GM12878 (cell line): ENCODE results near the gene ABCC11. TPM values are rescaled to one million over a fixed set of nuclear protein-coding genes. Genes with fewer than 3 reads are reported as not detected.

Experiments used
- ATAC-seq: fragments of 200-7000 bp; cut with Tn5 transposase; 3 replicates; pipeline ENCODE4 v1.9.1; 2020; ENCODE audit warnings: mild to moderate bottlenecking, moderate library complexity
- BruUV-seq: library from RNA; stranded (reverse); fragments of 400-500 nt; replicated peaks from 2 replicates; lab custom pipeline; 2021; lab: Mats Ljungman, UMichigan
- CTCF ChIA-PET: fragments of 300-600 bp; sonication (Branson Sonifier 250); formaldehyde crosslinking; extraction: SDS; loops from one replicate; lab custom pipeline; 2021; ENCODE audit warnings: inconsistent platforms; lab: Yijun Ruan, JAX
- POLR2A ChIA-PET: fragments of 350-600 bp; formaldehyde crosslinking; extraction: SDS; loops from one replicate; lab custom pipeline; 2021; ENCODE audit warnings: inconsistent platforms; lab: Charles Lee
- RAD21 ChIA-PET: fragments of 300-600 bp; sonication (Branson Sonifier 250); formaldehyde crosslinking; loops from one replicate; lab custom pipeline; 2023; ENCODE audit warnings: antibody characterized with exemption; ENCODE audit not compliant: unreplicated experiment; lab: Charles Lee
- SMC1A ChIA-PET: fragments of 300-600 bp; sonication (Branson Sonifier 250); formaldehyde crosslinking; loops from one replicate; lab custom pipeline; 2023; ENCODE audit not compliant: unreplicated experiment, uncharacterized antibody; lab: Charles Lee
- DNase-seq: peaks from one replicate; pipeline ENCODE4 v3.0.0-alpha.2; 2011; ENCODE audit warnings: low read depth, low spot score
- FAIRE-seq: peaks from 3 replicates; lab custom pipeline; 2011; peaks lifted over from hg19 to GRCh38; lab: Jason Lieb, UNC
- H2AFZ ChIP-seq: 2 replicates; pipeline ENCODE4 v1.6.0; 2011; ENCODE audit warnings: low read depth, low read length, control low read depth; ENCODE audit not compliant: control insufficient read depth
- H3K27ac ChIP-seq: 2 replicates; pipeline ENCODE4 v1.5.1; 2011; ENCODE audit warnings: control low read depth; ENCODE audit not compliant: control insufficient read depth, insufficient read depth
- H3K27me3 ChIP-seq, 2 experiments: replicated peaks in 1 of 2; 2 replicates each; pipeline versions ENCODE4 v1.6.0 to v1.6.1; 2011; ENCODE audit warnings: low read length in 1 of 2; ENCODE audit not compliant: control insufficient read depth in 2 of 2, insufficient read depth in 2 of 2
- H3K36me3 ChIP-seq, 2 experiments: 2 replicates each; pipeline ENCODE4 v1.5.1; 2011; ENCODE audit warnings: low read length in 1 of 2; ENCODE audit not compliant: control insufficient read depth in 2 of 2, insufficient read depth in 2 of 2
- H3K4me1 ChIP-seq: 2 replicates; pipeline ENCODE4 v1.6.1; 2011; ENCODE audit warnings: mild to moderate bottlenecking, low read length, moderate library complexity, mixed read lengths; ENCODE audit not compliant: control insufficient read depth, insufficient read depth
- H3K4me2 ChIP-seq: 2 replicates; pipeline ENCODE4 v1.6.0; 2011; ENCODE audit warnings: control low read depth; ENCODE audit not compliant: control insufficient read depth, insufficient read depth
- H3K4me3 ChIP-seq: fragments of 200-600 bp; sonication (generic); 2 replicates; pipeline ENCODE4 v1.5.1; 2016
- H3K79me2 ChIP-seq: 2 replicates; pipeline ENCODE4 v1.6.0; 2011; ENCODE audit warnings: low read length; ENCODE audit not compliant: control insufficient read depth, insufficient read depth
- H3K9ac ChIP-seq: 2 replicates; pipeline ENCODE4 v1.8.0; 2011; ENCODE audit warnings: low read length, control low read depth, mixed read lengths; ENCODE audit not compliant: control insufficient read depth, insufficient read depth
- H3K9me3 ChIP-seq: replicated peaks from 3 replicates; pipeline ENCODE4 v1.5.1; 2011; ENCODE audit warnings: mild to moderate bottlenecking, low read length; ENCODE audit not compliant: control insufficient read depth, insufficient read depth
- H4K20me1 ChIP-seq: 2 replicates; pipeline ENCODE4 v1.6.0; 2011; ENCODE audit not compliant: control insufficient read depth, insufficient read depth
- BHLHE40 ChIP-seq, 2 experiments: fragments of 450-650 bp in 1 of 2; IDR thresholded peaks; 2 replicates each; pipeline ENCODE4 v1.6.1; 2011 to 2017; ENCODE audit warnings: low read depth in 2 of 2, borderline replicate concordance in 1 of 2, improper control_type of control experiment in 1 of 2, low read length in 1 of 2, mild to moderate bottlenecking in 1 of 2
- HDGF ChIP-seq: fragments of 450-650 bp; IDR thresholded peaks from 2 replicates; pipeline ENCODE4 v1.6.1; 2016; ENCODE audit warnings: antibody characterized with exemption
- IKZF2 ChIP-seq, 2 experiments: fragments of 450-650 bp; IDR thresholded peaks; 2 replicates each; pipeline ENCODE4 v1.6.1; 2017; ENCODE audit warnings: mild to moderate bottlenecking in 2 of 2, moderate library complexity in 2 of 2
- MLLT1 ChIP-seq: fragments of 450-650 bp; IDR thresholded peaks from 2 replicates; pipeline ENCODE4 v1.6.1; 2016; ENCODE audit warnings: mild to moderate bottlenecking
- NR2F1 ChIP-seq: fragments of 450-650 bp; conservative IDR thresholded peaks from 2 replicates; pipeline ENCODE4 v1.6.1; 2017; ENCODE audit warnings: mild to moderate bottlenecking
- PKNOX1 ChIP-seq: fragments of 450-650 bp; IDR thresholded peaks from 2 replicates; pipeline ENCODE4 v1.6.1; 2016; ENCODE audit warnings: mild to moderate bottlenecking
- RAD21 ChIP-seq: IDR thresholded peaks from 2 replicates; pipeline ENCODE4 v1.6.1; 2011; ENCODE audit warnings: mild to moderate bottlenecking, low read depth, low read length, moderate library complexity; ENCODE audit not compliant: insufficient read depth
- SMAD5 ChIP-seq: IDR thresholded peaks from 2 replicates; pipeline ENCODE4 v1.6.1; 2016; ENCODE audit warnings: antibody characterized with exemption, low read depth
- SMC3 ChIP-seq: IDR thresholded peaks from 2 replicates; pipeline ENCODE4 v1.6.1; 2011; ENCODE audit warnings: low read length, improper control_type of control experiment, borderline replicate concordance
- TCF12 ChIP-seq: IDR thresholded peaks from 2 replicates; pipeline ENCODE4 v1.6.1; 2011; ENCODE audit warnings: low read depth, mild to moderate bottlenecking, low read length
- YY1 ChIP-seq: IDR thresholded peaks from 2 replicates; pipeline ENCODE4 v1.6.1; 2011; ENCODE audit warnings: low read depth, mild to moderate bottlenecking, low read length
- WGBS: methylation state at CpG from one replicate; pipeline ENCODE4 v1.1.6; 2016; ENCODE audit warnings: low lambda C conversion rate; ENCODE audit not compliant: insufficient replicate concordance, insufficient coverage; ENCODE audit errors: missing lambda C conversion rate; 5-methylcytosine and 5-hydroxymethylcytosine counted together
- in situ Hi-C: fragments of 300-500 bp; cut with MboI; formaldehyde crosslinking; loops from 9 replicates; pipeline ENCODE4 v1.14.3; 2018; ENCODE audit warnings: mixed read lengths
- intact Hi-C: fragments of 100-400 bp; cut with micrococcal nuclease; formaldehyde crosslinking; loops from one replicate; pipeline ENCODE4 v1.14.2; 2022; ENCODE audit not compliant: unreplicated experiment
- polyA plus RNA-seq, 11 experiments: library from polyadenylated mRNA; depleted of rRNA in 4 of 11; unstranded in 6 of 11; stranded (reverse) in 5 of 11; fragments of >200 nt; fragmentation: Nextera tagmentation in 4 of 11; fragmentation: Illumina TruSeq in 1 of 11; extraction: Ambion mirVana in 4 of 11; extraction: Trizol in 1 of 11; gene quantifications; 1 replicate in 1 of 11; 2 replicates in 10 of 11; pipeline versions ENCODE4 v1.2.1 to v1.2.3, GENCODE V29; 2011 to 2016; ENCODE audit warnings: inconsistent platforms in 2 of 11, missing spikeins in 2 of 11, low read depth in 1 of 11
- total RNA-seq, 4 experiments: library from RNA; depleted of rRNA in 3 of 4; stranded (reverse); fragments of >200 nt in 3 of 4; fragmentation: Illumina TruSeq in 1 of 4; extraction: Trizol in 1 of 4; gene quantifications; 2 replicates each; pipeline versions ENCODE4 v1.2.1 to v1.2.3, GENCODE V29; 2013 to 2021
- TF ChIP-seq, protein P1 (sequence below), 3 experiments: IDR thresholded peaks in 2 of 3; conservative IDR thresholded peaks in 1 of 3; 2 replicates each; pipeline ENCODE4 v1.5.1; 2011; ENCODE audit warnings: low read depth in 3 of 3, low read length in 3 of 3, mild to moderate bottlenecking in 3 of 3, control low read depth in 2 of 3, moderate library complexity in 2 of 3, inconsistent platforms in 1 of 3, mixed read lengths in 1 of 3; ENCODE audit not compliant: control insufficient read depth in 2 of 3, insufficient read depth in 1 of 3; ENCODE audit errors: extremely low read depth in 1 of 3

ABCC11 gene
- total and polyA plus RNA-seq, 10 of the 15 experiments (the other 5 are each of a cell fraction or from before 2014, with no cell fraction given): 0.04 to 0.20 (median 0.10) TPM; not detected in 6

- BruUV-seq: no TSS peak
- DNase-seq (no peak), FAIRE-seq (peak; percentile 75), ATAC-seq (peak; percentile 98)
- 35% methylated on average over 16 of the region's 16 CpGs for WGBS
- H3K27me3 ChIP-seq: no peaks in the 10 kb centered on the region
- H3K79me2 ChIP-seq: no peaks in the 10 kb centered on the region
- peaks cover 8% of the 10 kb centered on the region; the same call in 1 of the 2 replicates for H3K4me1 ChIP-seq
- H3K36me3 ChIP-seq: no peaks in the 10 kb centered on the region
- in situ Hi-C loops (loop anchor here (5.0 to 10.0 kb wide), 4 partner anchors 1028 to 1310 kb away; no protein-coding TSS in a partner anchor), intact Hi-C loops (loop anchor here (1.0 to 10.0 kb wide), 3 partner anchors 1217 to 1330 kb away; partner anchors contain the start of gene C16orf87)
- no peak overlapping the region for H3K9ac ChIP-seq
- ChIA-PET RAD21 (interaction anchor here (0.5 to 2.9 kb wide), 37 partner anchors 9 to 1491 kb away, joined by 3 to 47 read pairs (median 4); partner anchors contain the start of gene NETO2), CTCF (interaction anchor here (0.5 to 3.8 kb wide), 60 partner anchors 9 to 1492 kb away, joined by 3 to 28 read pairs (median 4); partner anchors contain the start of genes ABCC12 and NETO2), POLR2A (no interaction called here)
- no peaks in the 10 kb centered on the region for H4K20me1 ChIP-seq
- no peak overlapping the region for H3K4me2 ChIP-seq
- H3K9me3 ChIP-seq: no peaks in the 10 kb centered on the region
- H2AFZ ChIP-seq: peak overlapping the region; percentile 53
- H3K4me3 ChIP-seq: no peak overlapping the region
- TF ChIP-seq RAD21 (peak; percentile 93), PKNOX1 (no peak), IKZF2 (IDR thresholded peaks at IDR 0.05) (0 out of 4 replicates have a peak, but pooled peaks of 1 of the 2 experiments have one; percentile 16), BHLHE40 (IDR thresholded peaks at IDR 0.05; ENCODE audit: borderline replicate concordance in 1 of 2, low read depth in 2 of 2, low read length in 1 of 2) (peak in 1 of 2 experiments; percentile 38; a peak in 1 of 4 replicates), MLLT1 (no peak), SMC3 (peak; percentile 80), TCF12 (peak; percentile 70; the same call in 1 of the 2 replicates), SMAD5 (no peak), HDGF (peak; percentile 63; the same call in 1 of the 2 replicates), NR2F1 (0 out of 2 replicates have a peak, but pooled peaks have one; percentile 25), YY1 (peak; percentile 34; the same call in 1 of the 2 replicates)
- TF ChIP-seq, protein P1, sequence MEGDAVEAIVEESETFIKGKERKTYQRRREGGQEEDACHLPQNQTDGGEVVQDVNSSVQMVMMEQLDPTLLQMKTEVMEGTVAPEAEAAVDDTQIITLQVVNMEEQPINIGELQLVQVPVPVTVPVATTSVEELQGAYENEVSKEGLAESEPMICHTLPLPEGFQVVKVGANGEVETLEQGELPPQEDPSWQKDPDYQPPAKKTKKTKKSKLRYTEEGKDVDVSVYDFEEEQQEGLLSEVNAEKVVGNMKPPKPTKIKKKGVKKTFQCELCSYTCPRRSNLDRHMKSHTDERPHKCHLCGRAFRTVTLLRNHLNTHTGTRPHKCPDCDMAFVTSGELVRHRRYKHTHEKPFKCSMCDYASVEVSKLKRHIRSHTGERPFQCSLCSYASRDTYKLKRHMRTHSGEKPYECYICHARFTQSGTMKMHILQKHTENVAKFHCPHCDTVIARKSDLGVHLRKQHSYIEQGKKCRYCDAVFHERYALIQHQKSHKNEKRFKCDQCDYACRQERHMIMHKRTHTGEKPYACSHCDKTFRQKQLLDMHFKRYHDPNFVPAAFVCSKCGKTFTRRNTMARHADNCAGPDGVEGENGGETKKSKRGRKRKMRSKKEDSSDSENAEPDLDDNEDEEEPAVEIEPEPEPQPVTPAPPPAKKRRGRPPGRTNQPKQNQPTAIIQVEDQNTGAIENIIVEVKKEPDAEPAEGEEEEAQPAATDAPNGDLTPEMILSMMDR (IDR thresholded peaks at IDR 0.05 in 2 of 3, conservative IDR thresholded peaks at IDR 0.05 in 1 of 3; ENCODE audit: control insufficient read depth in 2 of 3, extremely low read depth in 1 of 3, insufficient read depth in 1 of 3, low read depth in 3 of 3, low read length in 3 of 3): peak; percentile 88 to 94 (median 90)
- TF ChIP-seq, all 136 proteins: peak for 9
- SMC1A ChIA-PET: interaction anchor here (0.7 to 1.5 kb wide), 20 partner anchors 18 to 1312 kb away, joined by 3 to 6 read pairs (median 4); partner anchors contain the start of gene NETO2
- no peak overlapping the region for H3K27ac ChIP-seq
These were observed 82.2 kb downstream of the ABCC11 start for GRCh38 chr16:48164907-48165715.
